Neutrophil (primary cell): Measurements from ENCODE around the gene PITPNC1.

ENCODE experiments used
- H3K27ac ChIP-seq: fragments of 200-600 bp; sonication (generic); 2 replicates; pipeline ENCODE4 v1.5.1; 2016; ENCODE audit warnings: mild to moderate bottlenecking, moderate library complexity
- H3K27me3 ChIP-seq: fragments of 200-600 bp; sonication (generic); 2 replicates; pipeline ENCODE4 v1.6.0; 2016; ENCODE audit warnings: mild to moderate bottlenecking
- H3K36me3 ChIP-seq: fragments of 200-600 bp; sonication (generic); 2 replicates; pipeline ENCODE4 v1.5.1; 2017
- H3K4me1 ChIP-seq, 2 experiments: fragments of 200-600 bp in 1 of 2; sonication (generic) in 1 of 2; 1 replicate in 1 of 2; 2 replicates in 1 of 2; pipeline versions ENCODE4 v1.5.1 to v1.6.1; 2013 to 2016; ENCODE audit warnings: low read depth in 1 of 2, low read length in 1 of 2, mild to moderate bottlenecking in 1 of 2, moderate library complexity in 1 of 2; ENCODE audit not compliant: control insufficient read depth in 1 of 2, insufficient read depth in 1 of 2
- H3K4me3 ChIP-seq, 2 experiments: fragments of 200-600 bp in 1 of 2; sonication (generic) in 1 of 2; 1 replicate in 1 of 2; 2 replicates in 1 of 2; pipeline ENCODE4 v1.5.1; 2013 to 2016; ENCODE audit warnings: low read depth in 1 of 2, low read length in 1 of 2, mild to moderate bottlenecking in 1 of 2, moderate library complexity in 1 of 2
- H3K9me3 ChIP-seq: fragments of 200-600 bp; sonication (generic); 2 replicates; pipeline ENCODE4 v1.5.1; 2016
- CTCF ChIP-seq: fragments of 200-600 bp; sonication (generic); IDR thresholded peaks from 2 replicates; pipeline ENCODE4 v1.5.1; 2016; ENCODE audit warnings: antibody characterized with exemption

Gene PITPNC1

DNA sequence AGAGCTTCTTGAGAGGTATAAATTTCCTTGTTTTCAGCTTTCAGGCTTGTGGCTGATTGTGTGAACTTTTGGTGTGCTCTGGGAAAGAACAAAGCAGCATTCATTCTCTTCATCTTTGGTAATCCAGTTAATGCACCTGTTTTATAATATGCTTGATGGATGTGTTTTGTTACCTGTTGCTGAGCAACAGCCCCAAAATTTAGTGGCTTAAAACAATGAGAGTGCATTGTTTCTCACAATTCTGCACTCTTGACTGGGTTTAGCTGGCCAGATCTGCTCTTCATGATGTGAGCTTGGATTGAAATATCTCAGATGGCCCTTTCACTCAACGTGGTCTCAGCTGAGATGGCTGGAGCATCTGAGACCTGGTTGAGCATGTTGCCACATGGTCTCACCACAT lies 281.9 kb downstream of the PITPNC1 start:
- TF ChIP-seq CTCF: no peak
- Histone ChIP-seq H3K9me3 (no peaks in the 10 kb centered on the region), H3K27ac (no peak overlapping the region), H3K27me3 (no peaks in the 10 kb centered on the region), H3K4me3 (no peak overlapping the region), H3K4me1 (no peaks in the 10 kb centered on the region), H3K36me3 (no peaks in the 10 kb centered on the region)

- Histone ChIP-seq H3K4me3 (no peak overlapping the region), H3K27me3 (no peaks in the 10 kb centered on the region), H3K4me1 (no peaks in the 10 kb centered on the region), H3K9me3 (no peaks in the 10 kb centered on the region), H3K27ac (no peak overlapping the region), H3K36me3 (no peaks in the 10 kb centered on the region)
- no peak for TF ChIP-seq CTCF
Observed at GRCh38 chr17:67662712-67663111, 285.6 kb downstream of the PITPNC1 start.

- TF ChIP-seq CTCF: no peak
- Histone ChIP-seq H3K9me3 (no peaks in the 10 kb centered on the region), H3K4me3 (no peak overlapping the region), H3K4me1 (no peaks in the 10 kb centered on the region), H3K36me3 (no peaks in the 10 kb centered on the region), H3K27me3 (no peaks in the 10 kb centered on the region), H3K27ac (no peak overlapping the region)
Observed at GRCh38 chr17:67663457-67663856, 286.4 kb downstream of the PITPNC1 start.

DNA sequence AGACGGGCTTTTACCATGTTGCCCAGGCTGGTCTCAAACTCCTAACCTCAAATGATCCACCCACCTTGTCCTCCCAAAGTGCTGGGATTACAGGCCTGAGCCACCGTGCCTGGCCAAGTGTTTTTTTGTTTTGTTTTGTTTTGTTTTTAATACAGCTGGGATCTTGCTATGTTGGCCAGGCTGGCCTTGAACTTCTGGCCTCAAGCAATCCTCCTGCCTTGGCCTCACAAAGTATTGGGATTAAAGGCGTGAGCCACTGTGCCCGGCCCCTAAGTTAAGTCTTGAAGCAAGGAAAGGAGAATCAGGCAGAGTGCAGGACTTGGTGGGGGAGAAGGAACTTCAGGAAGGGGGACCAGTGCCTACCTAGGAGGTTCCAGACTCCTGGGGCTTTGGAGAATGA lies 288.9 kb downstream of the PITPNC1 start:
- no peaks in the 10 kb centered on the region for H3K27me3 ChIP-seq
- H3K4me1 ChIP-seq: no peaks in the 10 kb centered on the region
- H3K4me3 ChIP-seq: no peak overlapping the region
- no peaks in the 10 kb centered on the region for H3K36me3 ChIP-seq
- TF ChIP-seq CTCF: no peak
- no peak overlapping the region for H3K27ac ChIP-seq
- H3K9me3 ChIP-seq: no peaks in the 10 kb centered on the region

DNA sequence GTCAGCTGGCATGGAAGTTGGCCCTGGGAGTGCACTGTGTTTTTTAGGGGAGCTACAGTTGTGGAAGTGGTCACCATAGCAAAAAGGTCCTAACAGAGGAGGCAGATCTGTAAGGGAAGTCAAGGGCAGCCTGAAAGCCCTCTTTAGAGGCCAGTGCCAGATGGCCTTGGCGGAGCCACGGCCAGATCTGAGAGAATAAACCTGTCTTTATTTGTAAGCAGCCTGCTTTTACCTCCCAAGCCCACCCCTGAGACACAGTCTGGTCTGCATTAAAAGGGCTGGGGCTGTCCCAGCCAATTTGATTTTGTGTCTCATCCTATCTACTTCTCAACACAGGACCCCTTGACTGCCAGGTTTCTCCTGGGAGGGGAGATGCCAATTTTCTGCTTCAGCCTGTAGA lies 289.6 kb downstream of the PITPNC1 start:
- Histone ChIP-seq H3K27ac (no peak overlapping the region), H3K36me3 (no peaks in the 10 kb centered on the region), H3K4me3 (no peak overlapping the region), H3K9me3 (no peaks in the 10 kb centered on the region), H3K4me1 (no peaks in the 10 kb centered on the region), H3K27me3 (no peaks in the 10 kb centered on the region)
- no peak for TF ChIP-seq CTCF

DNA sequence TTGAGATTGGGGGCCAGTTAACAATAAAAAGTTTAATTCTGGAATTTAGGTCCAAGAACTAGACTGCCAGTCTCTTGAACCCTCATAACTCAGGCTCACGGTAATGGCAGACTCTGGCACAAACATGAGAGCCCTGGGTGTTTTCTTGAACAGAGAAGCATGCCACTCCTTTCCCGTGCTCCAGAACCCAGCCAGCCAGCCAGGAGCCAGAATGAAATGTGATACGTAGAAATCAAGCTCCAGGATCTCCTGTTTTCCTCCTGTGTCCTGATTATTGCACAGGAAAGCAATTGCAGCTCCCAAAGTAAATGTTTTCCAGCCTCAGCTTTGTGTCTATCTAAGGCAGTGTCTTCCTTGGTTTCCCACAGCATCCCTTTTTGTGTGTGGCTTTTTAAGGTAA lies 294.4 kb downstream of the PITPNC1 start:
- no peak for TF ChIP-seq CTCF
- H3K36me3 ChIP-seq: no peaks in the 10 kb centered on the region
- no peak overlapping the region for H3K27ac ChIP-seq
- no peaks in the 10 kb centered on the region for H3K9me3 ChIP-seq
- no peak overlapping the region for H3K4me3 ChIP-seq
- no peaks in the 10 kb centered on the region for H3K4me1 ChIP-seq
- H3K27me3 ChIP-seq: no peaks in the 10 kb centered on the region
